HL-60 (cell line): ENCODE data around the gene ODC1.

ENCODE experiments used
- GABPA ChIP-seq: IDR thresholded peaks from 2 replicates; pipeline ENCODE4 v1.6.1; 2012; ENCODE audit warnings: low read depth
- POLR2AphosphoS5 ChIP-seq: IDR thresholded peaks from 2 replicates; pipeline ENCODE4 v1.6.1; 2012; ENCODE audit warnings: low read depth
- SPI1 ChIP-seq: IDR thresholded peaks from 2 replicates; pipeline ENCODE4 v1.6.1; 2012; ENCODE audit warnings: low read depth, mild to moderate bottlenecking, borderline replicate concordance
- TF ChIP-seq, protein P1 (sequence below): IDR thresholded peaks from one replicate; pipeline ENCODE4 v1.5.1; 2011; ENCODE audit warnings: low read length, control low read depth, inconsistent platforms; ENCODE audit not compliant: insufficient read depth
- TF ChIP-seq, protein P2 (sequence below): IDR thresholded peaks from 2 replicates; pipeline ENCODE4 v1.6.1; 2012; ENCODE audit warnings: low read depth; ENCODE audit not compliant: insufficient replicate concordance

DNA sequence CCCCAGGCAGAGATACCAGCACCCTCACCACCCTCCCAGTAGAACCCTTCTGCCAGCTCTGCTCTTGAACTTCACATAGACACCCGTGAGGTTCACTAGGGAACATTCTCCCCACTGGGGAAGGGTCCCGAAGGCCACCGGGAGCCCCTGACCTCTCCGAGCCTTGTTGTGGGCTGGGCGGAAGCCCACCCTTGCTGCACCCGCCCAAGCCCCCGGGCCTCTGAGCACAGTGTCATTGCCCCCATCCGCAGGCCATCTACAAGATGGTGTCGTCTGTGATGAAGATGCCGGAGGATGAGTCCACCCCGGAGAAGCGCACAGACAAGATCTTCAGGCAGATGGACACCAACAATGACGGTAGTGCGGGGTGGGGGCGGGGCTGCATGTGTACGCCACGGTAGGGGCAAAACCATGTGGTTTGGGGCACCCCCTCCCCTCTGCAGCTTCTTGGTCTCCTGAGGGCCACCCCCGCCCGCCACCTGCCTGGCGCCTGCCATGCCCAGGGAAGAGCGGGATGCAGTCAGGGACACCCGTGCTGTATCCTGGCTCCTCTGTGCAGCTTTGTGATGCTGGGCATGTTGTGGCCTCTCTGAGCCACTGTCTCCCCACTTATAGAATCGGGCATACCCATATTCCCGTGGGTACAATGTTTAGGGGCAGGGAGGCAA, 25.3 kb downstream of the ODC1 start:
- TF ChIP-seq, protein P1, sequence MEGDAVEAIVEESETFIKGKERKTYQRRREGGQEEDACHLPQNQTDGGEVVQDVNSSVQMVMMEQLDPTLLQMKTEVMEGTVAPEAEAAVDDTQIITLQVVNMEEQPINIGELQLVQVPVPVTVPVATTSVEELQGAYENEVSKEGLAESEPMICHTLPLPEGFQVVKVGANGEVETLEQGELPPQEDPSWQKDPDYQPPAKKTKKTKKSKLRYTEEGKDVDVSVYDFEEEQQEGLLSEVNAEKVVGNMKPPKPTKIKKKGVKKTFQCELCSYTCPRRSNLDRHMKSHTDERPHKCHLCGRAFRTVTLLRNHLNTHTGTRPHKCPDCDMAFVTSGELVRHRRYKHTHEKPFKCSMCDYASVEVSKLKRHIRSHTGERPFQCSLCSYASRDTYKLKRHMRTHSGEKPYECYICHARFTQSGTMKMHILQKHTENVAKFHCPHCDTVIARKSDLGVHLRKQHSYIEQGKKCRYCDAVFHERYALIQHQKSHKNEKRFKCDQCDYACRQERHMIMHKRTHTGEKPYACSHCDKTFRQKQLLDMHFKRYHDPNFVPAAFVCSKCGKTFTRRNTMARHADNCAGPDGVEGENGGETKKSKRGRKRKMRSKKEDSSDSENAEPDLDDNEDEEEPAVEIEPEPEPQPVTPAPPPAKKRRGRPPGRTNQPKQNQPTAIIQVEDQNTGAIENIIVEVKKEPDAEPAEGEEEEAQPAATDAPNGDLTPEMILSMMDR, result no peak
- TF ChIP-seq GABPA (no peak), POLR2AphosphoS5 (no peak), SPI1 (no peak)
- TF ChIP-seq, protein P2, sequence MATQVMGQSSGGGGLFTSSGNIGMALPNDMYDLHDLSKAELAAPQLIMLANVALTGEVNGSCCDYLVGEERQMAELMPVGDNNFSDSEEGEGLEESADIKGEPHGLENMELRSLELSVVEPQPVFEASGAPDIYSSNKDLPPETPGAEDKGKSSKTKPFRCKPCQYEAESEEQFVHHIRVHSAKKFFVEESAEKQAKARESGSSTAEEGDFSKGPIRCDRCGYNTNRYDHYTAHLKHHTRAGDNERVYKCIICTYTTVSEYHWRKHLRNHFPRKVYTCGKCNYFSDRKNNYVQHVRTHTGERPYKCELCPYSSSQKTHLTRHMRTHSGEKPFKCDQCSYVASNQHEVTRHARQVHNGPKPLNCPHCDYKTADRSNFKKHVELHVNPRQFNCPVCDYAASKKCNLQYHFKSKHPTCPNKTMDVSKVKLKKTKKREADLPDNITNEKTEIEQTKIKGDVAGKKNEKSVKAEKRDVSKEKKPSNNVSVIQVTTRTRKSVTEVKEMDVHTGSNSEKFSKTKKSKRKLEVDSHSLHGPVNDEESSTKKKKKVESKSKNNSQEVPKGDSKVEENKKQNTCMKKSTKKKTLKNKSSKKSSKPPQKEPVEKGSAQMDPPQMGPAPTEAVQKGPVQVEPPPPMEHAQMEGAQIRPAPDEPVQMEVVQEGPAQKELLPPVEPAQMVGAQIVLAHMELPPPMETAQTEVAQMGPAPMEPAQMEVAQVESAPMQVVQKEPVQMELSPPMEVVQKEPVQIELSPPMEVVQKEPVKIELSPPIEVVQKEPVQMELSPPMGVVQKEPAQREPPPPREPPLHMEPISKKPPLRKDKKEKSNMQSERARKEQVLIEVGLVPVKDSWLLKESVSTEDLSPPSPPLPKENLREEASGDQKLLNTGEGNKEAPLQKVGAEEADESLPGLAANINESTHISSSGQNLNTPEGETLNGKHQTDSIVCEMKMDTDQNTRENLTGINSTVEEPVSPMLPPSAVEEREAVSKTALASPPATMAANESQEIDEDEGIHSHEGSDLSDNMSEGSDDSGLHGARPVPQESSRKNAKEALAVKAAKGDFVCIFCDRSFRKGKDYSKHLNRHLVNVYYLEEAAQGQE, result no peak
